DOHH2 (cell line): ENCODE data around the gene RPL23.

Experiments used
- EZH2phosphoT487 ChIP-seq: fragments of 200-600 bp; sonication (generic); IDR thresholded peaks from 2 replicates; pipeline ENCODE4 v1.6.1; 2017; ENCODE audit warnings: borderline replicate concordance, mild to moderate bottlenecking, antibody characterized with exemption, low read length, moderate library complexity, mixed read lengths
- TF ChIP-seq, protein P1 (sequence below): fragments of 200-600 bp; sonication (generic); IDR thresholded peaks from one replicate; pipeline ENCODE4 v1.5.1; 2014; ENCODE audit warnings: antibody characterized with exemption, mild to moderate bottlenecking, low read depth, low read length; ENCODE audit not compliant: poor library complexity, severe bottlenecking

- TF ChIP-seq, protein P1, sequence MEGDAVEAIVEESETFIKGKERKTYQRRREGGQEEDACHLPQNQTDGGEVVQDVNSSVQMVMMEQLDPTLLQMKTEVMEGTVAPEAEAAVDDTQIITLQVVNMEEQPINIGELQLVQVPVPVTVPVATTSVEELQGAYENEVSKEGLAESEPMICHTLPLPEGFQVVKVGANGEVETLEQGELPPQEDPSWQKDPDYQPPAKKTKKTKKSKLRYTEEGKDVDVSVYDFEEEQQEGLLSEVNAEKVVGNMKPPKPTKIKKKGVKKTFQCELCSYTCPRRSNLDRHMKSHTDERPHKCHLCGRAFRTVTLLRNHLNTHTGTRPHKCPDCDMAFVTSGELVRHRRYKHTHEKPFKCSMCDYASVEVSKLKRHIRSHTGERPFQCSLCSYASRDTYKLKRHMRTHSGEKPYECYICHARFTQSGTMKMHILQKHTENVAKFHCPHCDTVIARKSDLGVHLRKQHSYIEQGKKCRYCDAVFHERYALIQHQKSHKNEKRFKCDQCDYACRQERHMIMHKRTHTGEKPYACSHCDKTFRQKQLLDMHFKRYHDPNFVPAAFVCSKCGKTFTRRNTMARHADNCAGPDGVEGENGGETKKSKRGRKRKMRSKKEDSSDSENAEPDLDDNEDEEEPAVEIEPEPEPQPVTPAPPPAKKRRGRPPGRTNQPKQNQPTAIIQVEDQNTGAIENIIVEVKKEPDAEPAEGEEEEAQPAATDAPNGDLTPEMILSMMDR = no peak
- no peak for TF ChIP-seq EZH2phosphoT487
Observed at GRCh38 chr17:38850374-38850773, 3.1 kb downstream of the RPL23 start.
